HG03565 (cell line): ENCODE results near the gene GOLGA8O.
"Not testable (repeated sequence)": the region's sequence is repeated elsewhere in the genome, so short reads cannot be mapped to it uniquely, and the experiment has no call there.

ENCODE experiments used
- ATAC-seq: cut with Tn5 transposase; IDR thresholded peaks from one replicate; pipeline ENCODE4 v1.9.1; 2021; ENCODE audit warnings: mild to moderate bottlenecking, moderate library complexity; ENCODE audit not compliant: unreplicated experiment

Gene GOLGA8O

GRCh38 chr15:32455534-32455933 lies at the start of gene GOLGA8O:
Gene GOLGA8O (minus strand): TSS chr15:32455634. CDS start chr15:32455536, 98 bp downstream.
- ATAC-seq: not testable (repeated sequence)

- not testable (repeated sequence) for ATAC-seq
Measured at GRCh38 chr15:32504152-32504811, 48.8 kb upstream of the GOLGA8O start.

GRCh38 chr15:32502946-32503345 lies 47.5 kb upstream of the GOLGA8O start:
- not testable (repeated sequence) for ATAC-seq

- not testable (repeated sequence) for ATAC-seq
Measured at GRCh38 chr15:32492768-32493167, 37.3 kb upstream of the GOLGA8O start.

GRCh38 chr15:32486474-32486873 lies 31.0 kb upstream of the GOLGA8O start:
- not testable (repeated sequence) for ATAC-seq

- ATAC-seq: not testable (repeated sequence)
Measured at GRCh38 chr15:32483377-32483776, 27.9 kb upstream of the GOLGA8O start.

GRCh38 chr15:32481683-32482082 lies 26.2 kb upstream of the GOLGA8O start:
- not testable (repeated sequence) for ATAC-seq

GRCh38 chr15:32468076-32468475 lies 12.6 kb upstream of the GOLGA8O start:
- ATAC-seq: not testable (repeated sequence)

GRCh38 chr15:32440445-32440977 lies 14.9 kb downstream of the GOLGA8O start:
- not testable (repeated sequence) for ATAC-seq

GRCh38 chr15:32434102-32434963 lies 21.1 kb downstream of the GOLGA8O start:
- not testable (repeated sequence) for ATAC-seq

- ATAC-seq: not testable (repeated sequence)
Measured at GRCh38 chr15:32427635-32428034, 27.8 kb downstream of the GOLGA8O start.

GRCh38 chr15:32426511-32426910 lies 28.9 kb downstream of the GOLGA8O start:
- not testable (repeated sequence) for ATAC-seq

GRCh38 chr15:32407903-32408302 lies 47.5 kb downstream of the GOLGA8O start:
- ATAC-seq: not testable (repeated sequence)

GRCh38 chr15:32403192-32403591 lies 52.2 kb downstream of the GOLGA8O start, which contains the start of gene GOLGA8K:
Gene GOLGA8K (minus strand): TSS chr15:32403292. CDS start chr15:32403194, 98 bp downstream.
- not testable (repeated sequence) for ATAC-seq

- ATAC-seq: not testable (repeated sequence)
Measured at GRCh38 chr15:32396522-32396921, 58.9 kb downstream of the GOLGA8O start.
